SU-DHL-6 (cell line): Measurements from ENCODE around the gene MINK1.
A peak's percentile ranks its signal among the peaks of the same experiment; 100 is the strongest.

Source experiments
- H2AFZ ChIP-seq: fragments of 200-600 bp; sonication (generic); 2 replicates; pipeline ENCODE4 v1.6.1; 2014; ENCODE audit warnings: low read depth, mild to moderate bottlenecking, moderate library complexity, mixed read lengths, antibody characterized with exemption, low read length; ENCODE audit not compliant: severe bottlenecking
- H3F3A ChIP-seq: fragments of 200-600 bp; shearing (Covaris generic); 2 replicates; pipeline ENCODE4 v1.6.0; 2016; ENCODE audit warnings: antibody characterized with exemption, mild to moderate bottlenecking; ENCODE audit not compliant: insufficient read depth
- H3K27ac ChIP-seq: fragments of 200-600 bp; sonication (generic); 2 replicates; pipeline ENCODE4 v1.5.1; 2016; ENCODE audit warnings: low read depth, mild to moderate bottlenecking, low read length, moderate library complexity, mixed read lengths
- H3K27me3 ChIP-seq: fragments of 200-600 bp; sonication (generic), shearing (Covaris generic); 2 replicates; pipeline ENCODE4 v1.6.0; 2014; ENCODE audit warnings: mild to moderate bottlenecking, low read length
- H3K36me3 ChIP-seq: fragments of 200-600 bp; sonication (generic); 2 replicates; pipeline ENCODE4 v1.6.1; 2014; ENCODE audit warnings: mild to moderate bottlenecking, low read length, mixed read lengths
- H3K4me2 ChIP-seq: fragments of 300-600, 200-600 bp; shearing (Covaris generic), sonication (generic); 2 replicates; pipeline ENCODE4 v1.6.0; 2014; ENCODE audit warnings: low read length, low read depth, mild to moderate bottlenecking; ENCODE audit not compliant: poor library complexity, severe bottlenecking
- H3K4me3 ChIP-seq: fragments of 200-600 bp; sonication (generic); 2 replicates; pipeline ENCODE4 v1.5.1; 2014; ENCODE audit warnings: antibody characterized with exemption, low read length, mild to moderate bottlenecking, mixed read lengths; ENCODE audit not compliant: insufficient read depth, poor library complexity, severe bottlenecking
- H3K79me2 ChIP-seq: fragments of 200-600 bp; sonication (generic); 2 replicates; pipeline ENCODE4 v1.6.1; 2014; ENCODE audit warnings: mild to moderate bottlenecking, low read length, moderate library complexity; ENCODE audit not compliant: insufficient read depth
- H3K9ac ChIP-seq: fragments of 200-600 bp; sonication (generic); 2 replicates; pipeline ENCODE4 v1.7.0; 2014; ENCODE audit warnings: mild to moderate bottlenecking, low read length
- H3K9me2 ChIP-seq: fragments of 200-600 bp; sonication (generic); replicated peaks from 2 replicates; pipeline ENCODE4 v1.6.1; 2014; ENCODE audit warnings: low read length; ENCODE audit not compliant: insufficient read depth
- H3K9me3 ChIP-seq: fragments of 200-600 bp; sonication (generic); 2 replicates; pipeline ENCODE4 v1.6.1; 2014; ENCODE audit warnings: low read length, mixed read lengths; ENCODE audit not compliant: insufficient read depth
- H4K20me1 ChIP-seq: fragments of 200-600 bp; sonication (generic); 2 replicates; pipeline ENCODE4 v1.6.1; 2014; ENCODE audit warnings: low read depth, mild to moderate bottlenecking, antibody characterized with exemption, low read length, moderate library complexity, mixed read lengths
- CTCF ChIP-seq: fragments of 200-600 bp; sonication (generic); IDR thresholded peaks from one replicate; pipeline ENCODE4 v1.5.1; 2017; ENCODE audit warnings: antibody characterized with exemption, mild to moderate bottlenecking, low read length, moderate library complexity; ENCODE audit not compliant: insufficient read depth, poor library complexity, severe bottlenecking
- EZH2phosphoT487 ChIP-seq: fragments of 200-600 bp; sonication (generic), shearing (Covaris generic); conservative IDR thresholded peaks from 2 replicates; pipeline ENCODE4 v1.6.1; 2018; ENCODE audit warnings: mild to moderate bottlenecking, antibody characterized with exemption, low read length, moderate library complexity, mixed read lengths

MINK1 gene

GRCh38 chr17:4935650-4936049, 102.5 kb downstream of the MINK1 start:
- H3K9me2 ChIP-seq = no peaks in the 10 kb centered on the region
- H2AFZ ChIP-seq = no peak overlapping the region
- H3K79me2 ChIP-seq = peaks cover 19% of the 10 kb centered on the region
- no peaks in the 10 kb centered on the region for H3K9me3 ChIP-seq
- no peaks in the 10 kb centered on the region for H4K20me1 ChIP-seq
- H3K4me2 ChIP-seq = no peak overlapping the region
- H3K36me3 ChIP-seq = no peaks in the 10 kb centered on the region
- 0 out of 2 replicates have a peak, but pooled peaks cover 5% of the 10 kb centered on the region for H3F3A ChIP-seq
- no peak for TF ChIP-seq EZH2phosphoT487
- TF ChIP-seq CTCF = no peak
- H3K4me3 ChIP-seq = no peak overlapping the region
- no peak overlapping the region for H3K27ac ChIP-seq
- no peaks in the 10 kb centered on the region for H3K27me3 ChIP-seq
- H3K9ac ChIP-seq = no peak overlapping the region

- Histone ChIP-seq H3K4me2 (no peak overlapping the region), H3K27me3 (no peaks in the 10 kb centered on the region), H3K79me2 (peaks cover 27% of the 10 kb centered on the region), H3K9me2 (no peaks in the 10 kb centered on the region), H3K9me3 (no peaks in the 10 kb centered on the region), H3F3A (peaks cover 10% of the 10 kb centered on the region), H3K27ac (no peak overlapping the region), H3K36me3 (no peaks in the 10 kb centered on the region), H3K4me3 (no peak overlapping the region), H4K20me1 (no peaks in the 10 kb centered on the region), H2AFZ (no peak overlapping the region), H3K9ac (no peak overlapping the region)
- TF ChIP-seq CTCF (no peak), EZH2phosphoT487 (no peak)
Observed at GRCh38 chr17:4936436-4936835, 103.3 kb downstream of the MINK1 start.

- Histone ChIP-seq H3K4me2 (no peak overlapping the region), H3K79me2 (peaks cover 36% of the 10 kb centered on the region), H3K9me3 (no peaks in the 10 kb centered on the region), H3K36me3 (no peaks in the 10 kb centered on the region), H2AFZ (no peak overlapping the region), H4K20me1 (no peaks in the 10 kb centered on the region), H3K9ac (no peak overlapping the region), H3K4me3 (no peak overlapping the region), H3K9me2 (no peaks in the 10 kb centered on the region), H3K27me3 (no peaks in the 10 kb centered on the region), H3K27ac (no peak overlapping the region), H3F3A (peaks cover 20% of the 10 kb centered on the region)
- no peak for TF ChIP-seq EZH2phosphoT487
- TF ChIP-seq CTCF = no peak
Observed at GRCh38 chr17:4937553-4937952, 104.4 kb downstream of the MINK1 start.

GRCh38 chr17:4938069-4938491, 104.9 kb downstream of the MINK1 start:
- no peaks in the 10 kb centered on the region for H4K20me1 ChIP-seq
- peak overlapping the region; percentile 93 for H3K9ac ChIP-seq
- TF ChIP-seq CTCF = no peak
- H3K27me3 ChIP-seq = no peaks in the 10 kb centered on the region
- H3K36me3 ChIP-seq = no peaks in the 10 kb centered on the region
- H3K9me2 ChIP-seq = no peaks in the 10 kb centered on the region
- peaks cover 39% of the 10 kb centered on the region for H3K79me2 ChIP-seq
- H3F3A ChIP-seq = peaks cover 20% of the 10 kb centered on the region
- no peak overlapping the region for H2AFZ ChIP-seq
- no peak overlapping the region for H3K27ac ChIP-seq
- no peak overlapping the region for H3K4me3 ChIP-seq
- H3K9me3 ChIP-seq = no peaks in the 10 kb centered on the region
- H3K4me2 ChIP-seq = peak overlapping the region; percentile 73
